ENCODE data around the gene CD46. TPM values are rescaled to one million over a fixed set of nuclear protein-coding genes. Genes with fewer than 3 reads are reported as not detected.

Gene CD46
- total RNA-seq, 1 donor from 2014 or later, result 86.0 TPM

- ATAC-seq (ENCODE audit: poor library complexity) (no peak), DNase-seq (no peak)
- intact Hi-C loops (cut with DNase I), result no loop called here
Observed at GRCh38 chr1:207808911-207809555, 57.2 kb downstream of the CD46 start.

- intact Hi-C loops (cut with DNase I), result no loop called here
- no peak for DNase-seq
- ATAC-seq (ENCODE audit: poor library complexity), result no peak
Observed at GRCh38 chr1:207810173-207810572, 58.3 kb downstream of the CD46 start.

- no peak for DNase-seq
- ATAC-seq (ENCODE audit: poor library complexity), result no peak
- intact Hi-C loops (cut with DNase I), result no loop called here
Observed at GRCh38 chr1:207810606-207811295, 58.9 kb downstream of the CD46 start.

- intact Hi-C loops (cut with DNase I), result no loop called here
- ATAC-seq (ENCODE audit: poor library complexity) (no peak), DNase-seq (no peak)
Observed at GRCh38 chr1:207811319-207811718, 59.5 kb downstream of the CD46 start.

GRCh38 chr1:207811920-207812720 lies 60.3 kb downstream of the CD46 start:
- ATAC-seq (ENCODE audit: poor library complexity), result peak; percentile 42
- DNase-seq, result peak; percentile 80
- intact Hi-C loops (cut with DNase I), result no loop called here

GRCh38 chr1:207812778-207813511 lies 61.1 kb downstream of the CD46 start:
- ATAC-seq (ENCODE audit: poor library complexity) (peak; percentile 9), DNase-seq (no peak)
- intact Hi-C loops (cut with DNase I), result no loop called here

- intact Hi-C loops (cut with DNase I), result no loop called here
- DNase-seq, result no peak
- ATAC-seq (ENCODE audit: poor library complexity), result no peak
Observed at GRCh38 chr1:207813512-207813881, 61.6 kb downstream of the CD46 start.

- ATAC-seq (ENCODE audit: poor library complexity) (no peak), DNase-seq (no peak)
- intact Hi-C loops (cut with DNase I), result no loop called here
Observed at GRCh38 chr1:207813946-207814345, 62.1 kb downstream of the CD46 start.

GRCh38 chr1:207814469-207814868 lies 62.6 kb downstream of the CD46 start:
- intact Hi-C loops (cut with DNase I), result no loop called here
- no peak for ATAC-seq (ENCODE audit: poor library complexity)
- DNase-seq, result no peak

GRCh38 chr1:207815466-207815865 lies 63.6 kb downstream of the CD46 start:
- ATAC-seq (ENCODE audit: poor library complexity), result no peak
- intact Hi-C loops (cut with DNase I), result no loop called here
- no peak for DNase-seq

GRCh38 chr1:207815913-207816291 lies 64.0 kb downstream of the CD46 start:
- intact Hi-C loops (cut with DNase I), result no loop called here
- ATAC-seq (ENCODE audit: poor library complexity), result no peak

GRCh38 chr1:207817166-207817565 lies 65.3 kb downstream of the CD46 start:
- intact Hi-C loops (cut with DNase I), result no loop called here
- ATAC-seq (ENCODE audit: poor library complexity), result no peak
- no peak for DNase-seq

More at GRCh38 chr1:207815913-207816291, 64.0 kb downstream of the CD46 start:
- no peak for DNase-seq

- intact Hi-C loops (cut with DNase I), result no loop called here
- ATAC-seq (ENCODE audit: poor library complexity), result peak; percentile 35
- peak; percentile 63 for DNase-seq
Observed at GRCh38 chr1:207817778-207818751, 66.2 kb downstream of the CD46 start.

GRCh38 chr1:207818971-207819451 lies 67.2 kb downstream of the CD46 start:
- intact Hi-C loops (cut with DNase I), result no loop called here
- no peak for DNase-seq
- no peak for ATAC-seq (ENCODE audit: poor library complexity)

GRCh38 chr1:207820568-207821463 lies 69.0 kb downstream of the CD46 start:
- no peak for DNase-seq
- ATAC-seq (ENCODE audit: poor library complexity), result no peak
- intact Hi-C loops (cut with DNase I), result loop anchor here (10.0 kb wide), 1 partner anchor 144 kb away; no protein-coding TSS in a partner anchor

GRCh38 chr1:207821464-207822045 lies 69.7 kb downstream of the CD46 start:
- DNase-seq, result peak; percentile 62
- ATAC-seq (ENCODE audit: poor library complexity), result peak; percentile 11
- intact Hi-C loops (cut with DNase I), result loop anchor here (10.0 kb wide), 1 partner anchor 143 kb away; no protein-coding TSS in a partner anchor
